Mesendoderm (in vitro differentiated cells): ENCODE results near the gene SMARCC2.

Source experiments
- DNase-seq: peaks from one replicate; pipeline ENCODE4 v3.0.0; 2013
- H2AK5ac ChIP-seq: 2 replicates; pipeline ENCODE4 v1.6.1; 2013; ENCODE audit warnings: low read length, inconsistent platforms
- H2BK120ac ChIP-seq: 2 replicates; pipeline ENCODE4 v1.6.1; 2013; ENCODE audit warnings: low read depth, mild to moderate bottlenecking, low read length, moderate library complexity, mixed read lengths
- H2BK15ac ChIP-seq: replicated peaks from 2 replicates; pipeline ENCODE4 v1.6.1; 2013; ENCODE audit warnings: low read depth, mild to moderate bottlenecking, moderate library complexity
- H2BK5ac ChIP-seq: 2 replicates; pipeline ENCODE4 v1.6.1; 2013; ENCODE audit warnings: low read length, inconsistent platforms
- H3K18ac ChIP-seq: 2 replicates; pipeline ENCODE4 v1.6.1; 2013; ENCODE audit warnings: mild to moderate bottlenecking, low read length, mixed read lengths
- H3K23ac ChIP-seq: one replicate; pipeline ENCODE4 v1.6.1; 2013; ENCODE audit warnings: low read length
- H3K27ac ChIP-seq: 2 replicates; pipeline ENCODE4 v1.5.1; 2013; ENCODE audit warnings: low read depth, mild to moderate bottlenecking, inconsistent platforms, low read length, moderate library complexity
- H3K27me3 ChIP-seq: 2 replicates; pipeline ENCODE4 v1.6.1; 2013; ENCODE audit warnings: low read length, control low read depth, mild to moderate bottlenecking, inconsistent platforms; ENCODE audit not compliant: insufficient read depth, poor library complexity
- H3K36me3 ChIP-seq: 2 replicates; pipeline ENCODE4 v1.6.1; 2013; ENCODE audit warnings: low read length, inconsistent platforms; ENCODE audit not compliant: control insufficient read depth, insufficient read depth
- H3K4ac ChIP-seq: one replicate; pipeline ENCODE4 v1.6.1; 2013; ENCODE audit warnings: low read depth, mild to moderate bottlenecking, low read length, moderate library complexity
- H3K4me1 ChIP-seq: 2 replicates; pipeline ENCODE4 v1.6.1; 2013; ENCODE audit warnings: low read depth, low read length, inconsistent platforms; ENCODE audit not compliant: control insufficient read depth
- H3K4me2 ChIP-seq: 2 replicates; pipeline ENCODE4 v1.6.1; 2013; ENCODE audit warnings: low read length
- H3K4me3 ChIP-seq: 2 replicates; pipeline ENCODE4 v1.5.1; 2013; ENCODE audit warnings: mild to moderate bottlenecking, low read length
- H3K56ac ChIP-seq: one replicate; pipeline ENCODE4 v1.6.1; 2013; ENCODE audit warnings: low read length
- H3K79me1 ChIP-seq: 2 replicates; pipeline ENCODE4 v1.6.1; 2013; ENCODE audit warnings: low read length, inconsistent platforms
- H3K79me2 ChIP-seq: 2 replicates; pipeline ENCODE4 v1.6.1; 2013; ENCODE audit warnings: mild to moderate bottlenecking, low read length; ENCODE audit not compliant: control insufficient read depth, insufficient read depth
- H3K9ac ChIP-seq: 2 replicates; pipeline ENCODE4 v1.6.1; 2013; ENCODE audit warnings: low read length, inconsistent platforms
- H4K5ac ChIP-seq: one replicate; pipeline ENCODE4 v1.6.1; 2013; ENCODE audit warnings: low read length
- H4K8ac ChIP-seq: one replicate; pipeline ENCODE4 v1.6.1; 2013; ENCODE audit warnings: low read depth, mild to moderate bottlenecking, control low read depth, low read length, moderate library complexity
- WGBS: extraction: QIAGEN DNeasy Blood & Tissue Kit; methylation state at CpG from one replicate; pipeline ENCODE4 v1.1.7; 2013; ENCODE audit warnings: low lambda C conversion rate, missing lambda C conversion rate; ENCODE audit not compliant: insufficient coverage; ENCODE audit errors: extremely low coverage; 5-methylcytosine and 5-hydroxymethylcytosine counted together

Gene SMARCC2

DNA sequence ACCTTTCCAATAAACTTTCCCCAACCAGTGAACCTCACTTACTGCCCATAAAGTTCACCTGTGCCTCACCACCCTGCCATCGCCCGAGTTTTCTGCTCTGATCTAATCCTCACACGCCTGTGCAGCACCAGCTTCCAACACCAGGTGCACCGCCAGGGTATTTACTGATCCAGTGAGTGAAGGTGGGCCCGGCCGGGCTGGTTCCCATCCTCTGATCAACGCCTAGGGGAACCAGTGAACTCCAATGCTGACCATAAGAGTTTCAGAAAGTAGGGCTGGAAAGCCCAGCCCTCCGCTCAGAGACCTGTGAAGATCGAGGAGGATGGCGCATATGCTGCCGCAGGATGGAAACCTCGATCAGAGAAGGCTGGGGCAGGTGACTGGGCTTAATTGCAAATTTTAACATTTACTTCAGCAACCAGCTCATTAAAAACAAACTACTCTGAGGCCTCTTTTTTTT, 37.6 kb downstream of the SMARCC2 start:
- Histone ChIP-seq H2BK120ac (no peak overlapping the region), H3K4me1 (peaks cover 5% of the 10 kb centered on the region), H3K18ac (peak overlapping the region; percentile 96), H3K27me3 (no peaks in the 10 kb centered on the region), H2BK5ac (no peak overlapping the region), H3K27ac (peak overlapping the region; percentile 52), H2BK15ac (no peak overlapping the region), H3K9ac (peak overlapping the region; percentile 67), H3K56ac (peak overlapping the region; percentile 71), H3K36me3 (no peaks in the 10 kb centered on the region), H3K4ac (peak overlapping the region; percentile 96), H2AK5ac (no peak overlapping the region), H3K79me1 (peaks cover 4% of the 10 kb centered on the region), H3K4me3 (peak overlapping the region; percentile 61), H3K79me2 (peaks cover 3% of the 10 kb centered on the region), H4K5ac (no peak overlapping the region), H3K4me2 (peak overlapping the region; percentile 71), H4K8ac (peak overlapping the region; percentile 65), H3K23ac (no peak overlapping the region)
- peak; percentile 84 for DNase-seq
- no CpG with 5 or more reads among the region's 12 CpGs for WGBS

DNA sequence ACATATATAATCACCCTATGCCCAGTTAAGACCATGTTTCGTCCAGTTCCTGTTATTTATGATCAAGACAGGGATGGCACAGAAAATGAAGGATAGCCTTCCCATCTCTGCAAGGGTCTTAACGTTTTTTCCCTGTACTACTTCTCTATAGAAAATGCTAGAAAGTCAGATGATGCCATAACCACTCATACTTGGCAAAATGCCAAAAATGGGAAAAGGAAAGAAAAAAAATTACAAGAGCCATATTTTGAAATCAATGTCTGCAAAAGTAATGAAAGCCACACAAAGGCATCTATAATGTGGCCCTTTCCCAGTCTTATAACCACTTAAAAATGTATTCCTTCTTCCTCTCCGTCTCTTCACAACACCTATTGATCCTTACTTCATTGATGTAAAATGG, 38.7 kb downstream of the SMARCC2 start:
- Histone ChIP-seq H2BK15ac (no peak overlapping the region), H3K79me1 (peaks cover 4% of the 10 kb centered on the region), H3K4me2 (no peak overlapping the region), H4K5ac (no peak overlapping the region), H3K56ac (no peak overlapping the region), H3K79me2 (peaks cover 3% of the 10 kb centered on the region), H2AK5ac (no peak overlapping the region), H3K4me1 (peaks cover 5% of the 10 kb centered on the region), H4K8ac (no peak overlapping the region), H2BK120ac (no peak overlapping the region), H3K18ac (no peak overlapping the region), H2BK5ac (no peak overlapping the region), H3K36me3 (no peaks in the 10 kb centered on the region), H3K4me3 (no peak overlapping the region), H3K9ac (no peak overlapping the region), H3K27me3 (no peaks in the 10 kb centered on the region), H3K27ac (no peak overlapping the region), H3K4ac (no peak overlapping the region), H3K23ac (no peak overlapping the region)
- WGBS = no CpG with 5 or more reads among the region's 3 CpGs
- DNase-seq = no peak

DNA sequence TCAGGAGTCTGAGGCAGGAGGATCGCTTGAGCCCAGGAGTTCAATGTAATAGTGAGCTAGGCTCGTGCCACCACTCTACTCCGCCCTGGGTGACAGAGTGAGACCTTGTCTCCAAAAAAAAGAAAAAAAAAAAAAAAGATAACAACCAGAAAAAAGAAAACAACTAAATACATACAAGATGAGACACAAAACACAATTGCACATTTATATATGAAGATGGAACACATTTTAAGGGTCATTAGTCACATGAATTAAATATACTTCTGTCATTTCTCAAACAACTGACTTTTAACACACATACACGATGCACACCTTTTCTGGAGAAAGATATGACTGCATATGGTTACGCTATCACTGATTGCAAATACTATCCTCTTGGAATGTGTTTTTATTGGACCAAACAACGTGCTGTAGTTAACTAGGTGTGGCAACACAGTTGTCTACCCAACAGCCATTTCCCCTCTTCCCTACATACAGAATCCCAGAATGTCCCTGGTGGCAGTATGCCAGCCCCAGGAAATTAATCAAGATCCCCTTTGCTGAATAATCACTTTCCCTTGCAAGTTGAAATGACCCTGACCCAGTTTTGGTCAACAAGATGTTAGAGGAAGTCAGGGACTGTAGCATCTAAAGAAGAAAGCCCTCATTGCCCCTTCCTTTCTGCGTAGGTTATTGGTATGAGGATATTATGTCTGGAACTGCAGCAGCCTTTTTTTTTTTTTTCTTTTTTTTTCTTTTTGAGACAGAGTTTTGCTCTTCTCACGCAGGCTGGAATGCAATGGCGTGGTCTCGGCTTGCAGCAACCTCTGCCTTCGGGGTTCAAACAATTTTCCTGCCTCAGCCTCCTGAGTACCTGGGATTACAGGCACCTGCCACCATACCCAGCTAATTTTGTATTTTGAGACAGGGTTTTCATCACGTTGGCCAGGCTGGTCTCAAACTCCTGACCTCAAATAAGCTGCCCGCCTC, 42.5 kb downstream of the SMARCC2 start:
- Histone ChIP-seq H3K23ac (no peak overlapping the region), H3K79me1 (no peaks in the 10 kb centered on the region), H2BK15ac (no peak overlapping the region), H3K27ac (no peak overlapping the region), H2BK120ac (no peak overlapping the region), H3K4me2 (no peak overlapping the region), H3K36me3 (peaks cover 11% of the 10 kb centered on the region), H4K8ac (no peak overlapping the region), H3K18ac (no peak overlapping the region), H3K9ac (no peak overlapping the region), H3K4ac (no peak overlapping the region), H2AK5ac (no peak overlapping the region), H2BK5ac (no peak overlapping the region), H3K56ac (no peak overlapping the region), H4K5ac (no peak overlapping the region), H3K4me1 (no peaks in the 10 kb centered on the region), H3K4me3 (no peak overlapping the region), H3K79me2 (no peaks in the 10 kb centered on the region), H3K27me3 (no peaks in the 10 kb centered on the region)
- no peak for DNase-seq
- no CpG with 5 or more reads among the region's 13 CpGs for WGBS

DNA sequence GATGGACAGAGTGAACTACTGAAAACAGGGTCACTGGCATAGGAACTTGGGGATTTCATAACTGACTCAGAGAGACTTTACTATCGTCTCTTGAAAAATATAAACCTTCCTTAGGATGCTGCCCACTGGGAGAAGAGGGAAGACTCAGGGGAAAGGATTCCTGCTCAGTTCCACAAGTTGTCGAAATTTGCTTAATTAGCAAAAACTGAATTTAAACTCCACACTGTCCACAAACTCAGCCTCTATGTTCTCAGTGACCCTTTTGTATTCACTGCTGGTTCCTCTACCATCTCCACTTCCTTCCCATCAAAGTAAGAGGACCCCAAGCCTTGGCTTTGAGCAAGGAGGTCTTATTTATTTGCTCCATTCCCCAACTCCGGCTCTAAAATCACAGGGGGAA, 44.1 kb downstream of the SMARCC2 start:
- no peak overlapping the region for H3K18ac ChIP-seq
- WGBS = no CpG with 5 or more reads among the region's 3 CpGs
- H3K36me3 ChIP-seq = peaks cover 11% of the 10 kb centered on the region

DNA sequence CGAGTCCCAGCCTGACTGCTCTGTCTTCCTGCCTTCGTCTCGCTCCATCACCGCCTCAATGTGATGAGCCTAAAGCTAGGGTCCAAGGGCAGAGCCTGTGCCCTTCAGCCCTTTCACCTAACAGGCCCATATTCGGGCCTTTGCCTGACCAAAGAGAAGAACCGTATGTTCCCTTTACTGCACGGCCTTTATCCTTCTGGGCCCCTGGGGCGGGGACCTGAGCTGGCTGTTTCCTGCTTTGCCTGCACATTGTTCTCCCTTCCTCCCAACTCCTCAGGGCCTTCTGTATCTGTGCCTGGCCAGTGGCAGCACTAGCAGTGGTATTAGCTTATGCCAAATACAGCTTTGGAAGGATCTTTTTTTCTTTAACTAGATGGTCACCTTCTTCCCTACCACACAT, 45.4 kb downstream of the SMARCC2 start:
- H3K23ac ChIP-seq = no peak overlapping the region
- WGBS = no CpG with 5 or more reads among the region's 8 CpGs
- H3K4me1 ChIP-seq = no peaks in the 10 kb centered on the region

More for the DNA sequence above, 44.1 kb downstream of the SMARCC2 start:
- no peak overlapping the region for H3K23ac ChIP-seq
- H2AK5ac ChIP-seq = no peak overlapping the region
- H3K4ac ChIP-seq = no peak overlapping the region
- H3K9ac ChIP-seq = no peak overlapping the region
- no peak overlapping the region for H4K5ac ChIP-seq
- no peak overlapping the region for H3K4me2 ChIP-seq
- no peaks in the 10 kb centered on the region for H3K4me1 ChIP-seq
- H3K79me2 ChIP-seq = no peaks in the 10 kb centered on the region
- no peak overlapping the region for H2BK15ac ChIP-seq
- no peaks in the 10 kb centered on the region for H3K79me1 ChIP-seq
- H2BK120ac ChIP-seq = no peak overlapping the region
- no peak overlapping the region for H4K8ac ChIP-seq
- no peak overlapping the region for H3K56ac ChIP-seq
- no peak overlapping the region for H3K4me3 ChIP-seq
- H3K27me3 ChIP-seq = no peaks in the 10 kb centered on the region
- H3K27ac ChIP-seq = no peak overlapping the region
- DNase-seq = no peak
- H2BK5ac ChIP-seq = no peak overlapping the region

More for the DNA sequence above, 45.4 kb downstream of the SMARCC2 start:
- H3K4me3 ChIP-seq = no peak overlapping the region
- H3K27me3 ChIP-seq = no peaks in the 10 kb centered on the region
- no peak overlapping the region for H2BK120ac ChIP-seq
- H3K4me2 ChIP-seq = no peak overlapping the region
- no peak overlapping the region for H3K18ac ChIP-seq
- no peak overlapping the region for H2AK5ac ChIP-seq
- DNase-seq = no peak
- no peak overlapping the region for H2BK5ac ChIP-seq
- H3K4ac ChIP-seq = no peak overlapping the region
- no peak overlapping the region for H3K56ac ChIP-seq
- peaks cover 11% of the 10 kb centered on the region for H3K36me3 ChIP-seq
- H3K27ac ChIP-seq = no peak overlapping the region
- H3K79me1 ChIP-seq = no peaks in the 10 kb centered on the region
- no peaks in the 10 kb centered on the region for H3K79me2 ChIP-seq
- no peak overlapping the region for H4K5ac ChIP-seq
- no peak overlapping the region for H2BK15ac ChIP-seq
- H4K8ac ChIP-seq = no peak overlapping the region
- no peak overlapping the region for H3K9ac ChIP-seq
